ENCODE results near the gene FHDC1. TPM values are rescaled to one million over a fixed set of nuclear protein-coding genes. Genes with fewer than 3 reads are reported as not detected.

FHDC1 gene
- total RNA-seq, 1 experiment from 2014 or later = 0.21 TPM

GRCh38 chr4:152953514-152953913, 17.4 kb downstream of the FHDC1 start:
- H3K4me3 ChIP-seq (ENCODE audit: low read depth in 2 of 2, low read length in 2 of 2) = no peak overlapping the region
- no peak overlapping the region for H3K27ac ChIP-seq (ENCODE audit: low read length)
- ATAC-seq = no peak
- TF ChIP-seq REST (IDR thresholded peaks at IDR 0.05; ENCODE audit: insufficient read depth in 1 of 2, low read depth in 2 of 2, low read length in 1 of 2) (no peak), POLR2AphosphoS5 (IDR thresholded peaks at IDR 0.05; ENCODE audit: low read depth, low read length) (no peak), SIN3A (IDR thresholded peaks at IDR 0.05; ENCODE audit: borderline replicate concordance, insufficient read depth, low read depth, low read length) (no peak)
- TF ChIP-seq, protein P1, sequence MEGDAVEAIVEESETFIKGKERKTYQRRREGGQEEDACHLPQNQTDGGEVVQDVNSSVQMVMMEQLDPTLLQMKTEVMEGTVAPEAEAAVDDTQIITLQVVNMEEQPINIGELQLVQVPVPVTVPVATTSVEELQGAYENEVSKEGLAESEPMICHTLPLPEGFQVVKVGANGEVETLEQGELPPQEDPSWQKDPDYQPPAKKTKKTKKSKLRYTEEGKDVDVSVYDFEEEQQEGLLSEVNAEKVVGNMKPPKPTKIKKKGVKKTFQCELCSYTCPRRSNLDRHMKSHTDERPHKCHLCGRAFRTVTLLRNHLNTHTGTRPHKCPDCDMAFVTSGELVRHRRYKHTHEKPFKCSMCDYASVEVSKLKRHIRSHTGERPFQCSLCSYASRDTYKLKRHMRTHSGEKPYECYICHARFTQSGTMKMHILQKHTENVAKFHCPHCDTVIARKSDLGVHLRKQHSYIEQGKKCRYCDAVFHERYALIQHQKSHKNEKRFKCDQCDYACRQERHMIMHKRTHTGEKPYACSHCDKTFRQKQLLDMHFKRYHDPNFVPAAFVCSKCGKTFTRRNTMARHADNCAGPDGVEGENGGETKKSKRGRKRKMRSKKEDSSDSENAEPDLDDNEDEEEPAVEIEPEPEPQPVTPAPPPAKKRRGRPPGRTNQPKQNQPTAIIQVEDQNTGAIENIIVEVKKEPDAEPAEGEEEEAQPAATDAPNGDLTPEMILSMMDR (IDR thresholded peaks at IDR 0.05) = no peak
- H3K27me3 ChIP-seq (ENCODE audit: control insufficient read depth, insufficient read depth, low read length) = no peaks in the 10 kb centered on the region
- H3K36me3 ChIP-seq (ENCODE audit: control insufficient read depth, insufficient read depth, low read length) = no peaks in the 10 kb centered on the region
- DNase-seq (ENCODE audit: low read depth, low spot score) = no peak
- ChIA-PET CTCF (no interaction called here), POLR2A (no interaction called here)
- H3K4me1 ChIP-seq (ENCODE audit: control insufficient read depth, insufficient read depth, low read length) = no peaks in the 10 kb centered on the region
- no TSS peak for BruUV-seq (replicated peaks)
- in situ Hi-C loops (cut with HindIII; ENCODE audit: low pct_unique_long_range_greater_than_20kb, low sequenced_read_pairs) = no loop called here
- intact Hi-C loops (cut with micrococcal nuclease; ENCODE audit: unreplicated experiment) = no loop called here
- no peaks in the 10 kb centered on the region for H3K9me3 ChIP-seq (ENCODE audit: control insufficient read depth, insufficient read depth, low read depth, low read length)

- ATAC-seq = no peak
- CTCF ChIA-PET = no interaction called here
- intact Hi-C loops (cut with micrococcal nuclease; ENCODE audit: unreplicated experiment) (no loop called here), in situ Hi-C loops (cut with HindIII; ENCODE audit: low pct_unique_long_range_greater_than_20kb, low sequenced_read_pairs) (no loop called here)
- Histone ChIP-seq H3K27ac (ENCODE audit: low read length) (no peak overlapping the region), H3K36me3 (ENCODE audit: control insufficient read depth, insufficient read depth, low read length) (no peaks in the 10 kb centered on the region), H3K4me1 (ENCODE audit: control insufficient read depth, insufficient read depth, low read length) (no peaks in the 10 kb centered on the region), H3K27me3 (ENCODE audit: control insufficient read depth, insufficient read depth, low read length) (no peaks in the 10 kb centered on the region), H3K9me3 (ENCODE audit: control insufficient read depth, insufficient read depth, low read depth, low read length) (no peaks in the 10 kb centered on the region), H3K4me3 (ENCODE audit: low read depth in 2 of 2, low read length in 2 of 2) (no peak overlapping the region)
- POLR2A ChIA-PET = no interaction called here
- TF ChIP-seq, protein P1 (IDR thresholded peaks at IDR 0.05) = no peak
- TF ChIP-seq REST (IDR thresholded peaks at IDR 0.05; ENCODE audit: insufficient read depth in 1 of 2, low read depth in 2 of 2, low read length in 1 of 2) (no peak), POLR2AphosphoS5 (IDR thresholded peaks at IDR 0.05; ENCODE audit: low read depth, low read length) (no peak), SIN3A (IDR thresholded peaks at IDR 0.05; ENCODE audit: borderline replicate concordance, insufficient read depth, low read depth, low read length) (no peak), TCF7L2 (IDR thresholded peaks at IDR 0.05; ENCODE audit: low read depth, low read length) (no peak)
- DNase-seq (ENCODE audit: low read depth, low spot score) = no peak
- BruUV-seq (replicated peaks) = no TSS peak
Observed at GRCh38 chr4:152954741-152955140, 18.6 kb downstream of the FHDC1 start.
